DMS 273 (cell line): ENCODE measurements around the gene ANP32A.

Source experiments
- DNase-seq: peaks from one replicate; lab custom pipeline; 2025; ENCODE audit not compliant: unreplicated experiment; lab: John Stamatoyannopoulos, UW

ANP32A gene

DNA sequence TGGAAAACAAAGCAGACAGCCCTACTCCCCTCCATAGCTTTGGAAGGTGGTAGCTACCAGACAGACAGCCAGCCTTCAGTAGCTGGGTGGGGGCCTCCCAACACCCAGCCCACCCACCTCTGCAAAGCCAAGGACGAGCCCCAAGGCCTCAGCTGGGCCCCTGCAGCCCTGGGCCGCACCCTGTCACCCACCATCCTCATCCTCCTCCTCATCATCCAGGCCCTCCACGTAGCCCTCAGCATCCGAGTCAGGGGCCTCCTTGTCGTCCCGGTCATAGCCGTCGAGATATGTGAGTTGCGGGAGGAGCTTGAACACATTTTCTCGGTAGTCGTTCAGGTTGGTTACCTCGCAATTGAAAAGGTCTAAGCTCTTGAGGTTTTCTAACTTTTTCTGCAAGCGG lies 36.5 kb downstream of the ANP32A start:
- no peak for DNase-seq

GRCh38 chr15:68783226-68784058 lies 37.3 kb downstream of the ANP32A start:
- peak; percentile 37 for DNase-seq

GRCh38 chr15:68782589-68783161 lies 38.0 kb downstream of the ANP32A start:
- DNase-seq = no peak

GRCh38 chr15:68781766-68782588 lies 38.7 kb downstream of the ANP32A start:
- no peak for DNase-seq

GRCh38 chr15:68781217-68781616 lies 39.5 kb downstream of the ANP32A start:
- DNase-seq = no peak

- no peak for DNase-seq
These were observed 41.8 kb downstream of the ANP32A start for GRCh38 chr15:68778876-68779275.

- peak; percentile 32 for DNase-seq
These were observed 44.0 kb downstream of the ANP32A start for GRCh38 chr15:68776477-68777270.

DNA sequence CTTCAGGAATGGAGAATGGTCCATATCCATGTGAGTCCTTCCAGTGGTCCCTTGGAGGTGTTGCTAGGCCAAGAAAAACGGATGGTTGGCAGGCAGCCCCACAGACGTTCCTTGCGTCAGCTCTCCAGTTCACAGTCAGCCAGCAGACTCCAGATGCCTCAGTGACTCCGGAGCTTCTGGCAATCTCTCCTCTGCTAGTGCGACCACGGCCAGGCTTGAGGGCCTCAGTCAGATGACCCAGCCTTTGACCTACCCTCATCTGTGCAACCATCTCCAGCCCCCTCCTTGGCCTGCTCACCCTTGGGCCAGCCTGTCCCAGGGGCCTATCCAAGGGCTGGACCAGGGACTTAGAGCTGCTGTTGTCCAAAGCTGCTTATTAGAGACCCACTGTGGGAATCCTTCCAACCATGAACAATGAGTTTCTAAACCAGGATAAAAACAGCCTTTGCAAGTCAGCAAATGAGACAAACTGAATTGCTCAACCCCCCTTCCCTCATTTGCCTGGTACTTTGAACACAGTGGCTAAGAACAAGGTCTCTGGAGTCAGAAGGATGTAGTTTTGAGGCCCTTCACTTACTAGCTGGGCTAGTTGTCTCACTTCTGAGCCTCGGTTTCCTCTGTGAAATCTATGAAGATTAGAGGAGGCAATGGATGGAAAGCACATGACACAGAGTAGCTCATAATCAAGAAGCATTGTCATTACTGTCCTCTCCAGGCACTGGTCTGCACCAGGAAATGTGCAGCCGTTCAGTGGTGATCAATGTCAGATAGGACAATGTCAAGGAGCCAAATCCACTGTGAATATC lies 44.8 kb downstream of the ANP32A start:
- peak; percentile 27 for DNase-seq

GRCh38 chr15:68775236-68775577 lies 45.5 kb downstream of the ANP32A start:
- DNase-seq = no peak

DNA sequence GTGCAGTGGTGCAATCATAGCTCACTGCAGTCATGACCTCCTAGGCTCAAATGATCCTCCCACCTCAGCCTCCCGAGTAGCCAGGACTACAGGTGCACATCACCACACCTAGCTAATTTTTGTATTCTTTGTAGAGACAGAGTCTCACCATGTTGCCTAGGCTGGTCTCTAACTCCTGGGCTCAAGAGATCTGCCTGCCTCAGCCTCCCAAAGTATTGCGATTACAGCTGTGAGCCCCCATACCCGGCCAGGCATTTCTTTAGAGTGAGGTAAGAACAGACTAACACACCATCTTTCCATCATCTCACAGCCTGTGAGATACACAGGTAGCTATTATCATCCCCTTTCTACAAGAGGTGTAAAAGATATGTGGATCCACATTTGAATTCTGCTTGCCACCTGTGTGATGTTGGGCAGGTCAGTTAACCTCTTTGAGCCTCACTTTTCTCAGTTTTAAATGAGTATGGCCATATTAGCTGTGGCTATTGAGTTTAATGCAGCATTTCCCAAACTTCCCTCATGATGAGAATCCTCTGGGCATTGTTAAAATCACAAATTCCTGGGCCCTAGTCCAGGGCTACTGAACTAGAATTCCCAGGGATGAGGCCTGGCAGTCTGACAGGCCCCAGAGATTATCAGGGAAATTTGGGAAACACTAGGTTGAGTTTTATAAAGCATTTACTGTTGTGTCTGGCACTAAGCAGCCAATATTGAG lies 46.0 kb downstream of the ANP32A start:
- DNase-seq = no peak

- DNase-seq = no peak
These were observed 46.6 kb downstream of the ANP32A start for GRCh38 chr15:68774120-68774519.

DNA sequence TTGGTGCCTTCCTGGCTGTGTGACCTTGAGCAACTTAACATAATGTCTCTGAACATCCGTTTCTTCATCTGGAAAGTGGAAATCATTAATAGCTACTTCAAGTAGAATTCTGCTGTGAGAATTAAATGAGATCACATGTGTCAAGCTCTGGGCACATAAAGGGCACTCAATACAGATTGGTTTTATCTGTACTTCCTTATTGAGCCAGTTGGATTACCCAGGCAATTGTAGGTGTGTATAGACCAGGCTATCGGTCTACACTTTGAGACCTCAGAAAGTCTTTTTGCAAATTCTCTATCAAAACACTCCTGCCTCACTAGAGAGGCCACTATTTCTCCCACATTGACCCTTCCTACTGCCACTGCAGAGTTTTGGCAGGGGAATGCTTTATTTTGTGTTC lies 47.7 kb downstream of the ANP32A start:
- DNase-seq = no peak

GRCh38 chr15:68770216-68770615 lies 50.5 kb downstream of the ANP32A start:
- peak; percentile 32 for DNase-seq

DNA sequence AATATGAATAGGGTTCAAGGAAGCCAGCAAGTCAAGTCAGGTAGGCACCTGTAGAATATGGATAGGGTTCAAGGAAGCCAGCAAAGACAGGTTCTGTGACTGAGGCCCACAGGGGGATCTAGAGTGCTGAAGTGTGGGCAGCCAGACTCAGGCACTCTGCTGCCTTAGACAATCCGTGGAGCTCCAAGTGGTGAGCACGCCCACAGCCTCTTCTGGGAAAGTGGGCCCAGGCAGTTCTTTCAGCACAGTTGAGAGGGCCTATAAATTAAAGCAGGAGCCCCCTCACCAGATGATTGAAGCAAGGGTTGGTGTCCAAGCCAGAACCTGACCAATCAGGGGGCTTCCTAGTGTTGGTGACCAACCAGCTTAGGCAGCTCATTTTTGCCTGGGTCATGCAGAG lies 51.0 kb downstream of the ANP32A start:
- no peak for DNase-seq

DNA sequence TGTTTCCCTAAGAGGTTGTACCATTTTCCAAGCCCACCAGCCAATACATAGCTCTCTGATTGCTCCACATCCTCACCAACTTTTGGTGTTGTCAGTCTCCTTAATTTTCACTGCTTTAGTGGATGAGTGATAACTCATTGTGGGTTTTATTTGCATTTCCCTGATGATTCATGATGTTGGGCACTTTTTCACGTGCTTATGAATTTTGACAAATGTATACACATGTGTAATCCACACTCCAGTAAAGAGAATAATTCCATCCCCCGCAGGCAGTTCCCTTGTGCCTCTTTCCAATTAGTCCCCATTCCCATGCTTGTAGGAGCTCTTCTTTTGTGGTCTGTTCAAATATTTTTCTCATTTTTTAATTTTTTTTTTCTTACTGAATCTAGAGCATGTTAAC lies 52.4 kb downstream of the ANP32A start:
- DNase-seq = no peak

DNA sequence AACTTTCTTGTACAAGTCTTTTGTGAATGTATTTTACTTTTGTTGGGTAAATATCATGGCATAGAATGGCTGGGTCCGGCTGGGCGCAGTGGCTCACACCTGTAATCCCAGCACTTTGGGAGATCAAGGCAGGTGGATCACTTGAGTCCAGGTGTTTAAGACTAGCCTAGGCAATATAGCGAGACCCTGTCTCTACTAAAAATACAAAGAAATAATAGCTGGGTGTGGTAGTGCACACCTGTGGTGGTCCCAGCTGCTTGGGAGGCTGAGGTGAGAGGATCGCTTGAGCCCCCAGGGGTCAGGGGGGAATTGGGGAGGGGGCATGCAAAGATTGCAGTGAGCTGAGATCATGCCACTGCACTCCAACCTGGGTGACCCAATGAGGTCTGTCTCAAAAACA lies 52.9 kb downstream of the ANP32A start:
- no peak for DNase-seq

DNA sequence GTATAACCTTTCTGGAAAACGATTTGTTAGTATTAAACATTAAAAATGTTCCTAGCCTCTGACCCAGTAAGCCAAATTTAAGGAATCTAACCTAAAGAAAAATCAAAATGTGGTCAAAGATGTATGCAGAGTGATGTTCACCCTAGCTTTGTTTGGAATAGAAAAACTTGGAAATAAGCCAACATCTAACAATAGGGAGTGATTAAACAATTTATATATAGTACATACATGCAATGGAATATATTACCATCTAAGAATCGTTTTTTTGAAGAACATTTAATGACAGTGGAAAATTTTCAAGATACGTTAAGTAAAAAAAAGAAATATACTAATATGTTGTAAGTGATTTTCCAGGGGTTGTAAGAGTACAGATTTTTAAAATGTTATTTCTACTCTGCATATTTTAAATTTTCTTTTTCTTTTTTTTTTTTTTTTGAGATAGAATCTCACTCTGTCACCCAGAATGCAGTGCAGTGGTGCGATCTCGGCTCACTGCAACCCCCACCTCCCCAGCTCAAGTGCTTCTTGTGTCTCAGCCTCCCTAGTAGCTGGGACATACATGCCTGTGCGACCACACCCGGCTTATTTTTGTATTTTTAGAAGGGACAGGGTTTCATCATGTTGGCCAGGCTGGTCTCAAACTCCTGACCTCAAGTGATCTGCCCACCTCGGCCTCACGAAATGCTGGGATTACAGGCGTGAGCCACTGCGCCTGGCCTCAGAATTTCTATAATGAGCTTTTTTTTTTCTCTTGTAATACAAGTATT lies 54.9 kb downstream of the ANP32A start:
- DNase-seq = no peak

DNA sequence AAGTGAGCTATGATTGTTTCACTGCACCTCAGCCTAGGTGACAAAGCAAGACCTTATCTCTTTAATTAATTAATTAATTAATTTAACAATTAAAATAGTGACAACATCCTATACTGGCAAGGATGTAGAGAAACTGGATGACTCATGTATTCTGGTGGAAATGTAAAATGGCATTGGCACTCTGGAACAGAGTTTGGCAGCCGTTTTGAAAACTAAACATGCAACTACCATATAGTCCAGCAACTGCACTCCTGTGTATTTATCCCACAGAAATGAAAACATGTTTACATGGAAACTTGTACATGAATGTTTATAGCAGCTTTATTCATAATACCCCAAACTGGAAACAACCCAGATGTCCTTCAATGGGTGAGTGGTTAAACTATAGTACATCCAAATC lies 56.6 kb downstream of the ANP32A start:
- no peak for DNase-seq

DNA sequence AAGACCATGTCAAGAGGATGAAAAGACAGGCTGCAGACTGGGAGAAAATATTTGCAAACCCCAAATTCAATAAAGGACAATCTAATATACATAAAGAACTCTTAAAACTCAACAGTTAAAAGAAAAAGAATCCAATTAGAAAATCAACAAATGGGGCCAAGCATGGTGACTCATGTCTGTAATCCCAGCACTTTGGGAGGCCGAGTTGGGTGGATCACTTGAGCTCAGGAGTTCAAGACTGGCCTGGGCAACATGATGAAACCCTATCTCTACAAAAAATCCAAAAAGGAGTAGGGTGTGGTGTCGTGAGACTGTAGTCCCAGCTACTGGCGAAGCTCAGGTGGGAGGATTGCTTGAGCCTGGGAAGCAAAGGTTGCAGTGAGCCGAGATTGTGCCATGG lies 57.6 kb downstream of the ANP32A start:
- DNase-seq = no peak
